ENCODE measurements around the gene DCAF7. TPM values are rescaled to one million over a fixed set of nuclear protein-coding genes. Genes with fewer than 3 reads are reported as not detected.

The DCAF7 gene
- total RNA-seq, 2 experiments from 2014 or later, result 11.3 to 11.9 TPM

GRCh38 chr17:63546308-63547082 lies 3.8 kb upstream of the DCAF7 start:
- Mint-ChIP-seq H3K4me1 (ENCODE audit: low read depth) (peaks cover 15% of the 10 kb centered on the region), H3K27ac (no peak overlapping the region), H3K27me3 (no peaks in the 10 kb centered on the region), H3K36me3 (ENCODE audit: low read depth) (peaks cover 14% of the 10 kb centered on the region), H3K4me3 (no peak overlapping the region), H3K9me3 (no peaks in the 10 kb centered on the region)
- ChIA-PET CTCF (no interaction called here), POLR2A (no interaction called here)
- H3K27ac ChIP-seq (ENCODE audit: low read depth in 1 of 2, low read length in 2 of 2), result no peak overlapping the region
- H3K36me3 ChIP-seq (ENCODE audit: insufficient read depth, low read length), result no peaks in the 10 kb centered on the region
- no peak for TF ChIP-seq CTCF (IDR thresholded peaks at IDR 0.05)
- no peak overlapping the region for H3K4me3 ChIP-seq (ENCODE audit: low read length)
- no peak for ATAC-seq (ENCODE audit: poor library complexity)
- no peaks in the 10 kb centered on the region for H3K9me3 ChIP-seq (ENCODE audit: control insufficient read depth in 1 of 2, insufficient read depth in 1 of 2, low read length in 2 of 2)
- H3K4me1 ChIP-seq (ENCODE audit: insufficient read depth, low read length), result peaks cover 12% of the 10 kb centered on the region
- intact Hi-C loops (cut with DNase I, micrococcal nuclease), result loop anchor here in 1 of 2 experiments (5.0 kb wide), 1 partner anchor 104 kb away; no protein-coding TSS in a partner anchor
- DNase-seq, result no peak
- H3K27me3 ChIP-seq (ENCODE audit: control insufficient read depth in 1 of 2, insufficient read depth in 2 of 2, low read length in 2 of 2), result no peaks in the 10 kb centered on the region

- no peak overlapping the region for H3K27ac Mint-ChIP-seq
- no peak for ATAC-seq (ENCODE audit: poor library complexity)
- POLR2A ChIA-PET, result no interaction called here
Observed at GRCh38 chr17:63547083-63547523, 3.2 kb upstream of the DCAF7 start.

More at GRCh38 chr17:63547083-63547523, 3.2 kb upstream of the DCAF7 start:
- no peaks in the 10 kb centered on the region for H3K9me3 ChIP-seq (ENCODE audit: control insufficient read depth in 1 of 2, insufficient read depth in 1 of 2, low read length in 2 of 2)
- Mint-ChIP-seq H3K36me3 (ENCODE audit: low read depth) (peaks cover 18% of the 10 kb centered on the region), H3K4me1 (ENCODE audit: low read depth) (peaks cover 21% of the 10 kb centered on the region), H3K9me3 (no peaks in the 10 kb centered on the region), H3K27me3 (no peaks in the 10 kb centered on the region), H3K4me3 (peak overlapping the region; percentile 6)
- no peaks in the 10 kb centered on the region for H3K36me3 ChIP-seq (ENCODE audit: insufficient read depth, low read length)
- intact Hi-C loops (cut with DNase I, micrococcal nuclease), result loop anchor here in 1 of 2 experiments (5.0 kb wide), 1 partner anchor 105 kb away; no protein-coding TSS in a partner anchor
- no peak overlapping the region for H3K4me3 ChIP-seq (ENCODE audit: low read length)
- H3K27me3 ChIP-seq (ENCODE audit: control insufficient read depth in 1 of 2, insufficient read depth in 2 of 2, low read length in 2 of 2), result no peaks in the 10 kb centered on the region
- TF ChIP-seq CTCF (IDR thresholded peaks at IDR 0.05), result no peak
- CTCF ChIA-PET, result no interaction called here
- no peak for DNase-seq
- H3K4me1 ChIP-seq (ENCODE audit: insufficient read depth, low read length), result peaks cover 18% of the 10 kb centered on the region
- H3K27ac ChIP-seq (ENCODE audit: low read depth in 1 of 2, low read length in 2 of 2), result no peak overlapping the region
